DND-41 (cell line): ENCODE results near the gene ELN.

Experiments
- EZH2 ChIP-seq: IDR thresholded peaks from 3 replicates; pipeline ENCODE4 v1.6.1; 2012; ENCODE audit warnings: borderline replicate concordance, low read depth, mild to moderate bottlenecking, moderate library complexity, low read length, inconsistent platforms; ENCODE audit not compliant: severe bottlenecking
- TF ChIP-seq, protein P1 (sequence below): IDR thresholded peaks from 2 replicates; pipeline ENCODE4 v1.5.1; 2012; ENCODE audit warnings: borderline replicate concordance, low read length, moderate library complexity, mild to moderate bottlenecking; ENCODE audit not compliant: poor library complexity, severe bottlenecking; ENCODE audit errors: extremely low read depth

DNA sequence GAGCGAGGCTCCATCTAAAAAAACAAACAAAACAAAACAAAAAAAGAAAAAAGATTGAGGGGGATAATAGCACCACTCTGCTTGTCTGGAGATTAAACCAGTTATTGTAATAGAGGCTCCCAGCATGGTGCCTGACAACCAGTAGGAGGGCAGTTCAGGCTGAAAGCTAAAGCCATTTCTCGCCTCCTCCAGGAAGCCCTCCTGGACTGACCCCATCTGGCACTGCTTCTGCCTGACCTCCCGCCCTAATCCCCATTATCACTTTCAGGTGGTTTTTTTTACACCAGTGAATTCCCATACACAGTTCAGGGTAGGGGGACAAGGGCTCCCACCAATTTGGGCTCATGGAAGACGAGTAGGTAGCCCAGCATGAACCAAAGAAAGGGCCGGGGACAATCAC lies 8.8 kb upstream of the ELN start:
- TF ChIP-seq, protein P1, sequence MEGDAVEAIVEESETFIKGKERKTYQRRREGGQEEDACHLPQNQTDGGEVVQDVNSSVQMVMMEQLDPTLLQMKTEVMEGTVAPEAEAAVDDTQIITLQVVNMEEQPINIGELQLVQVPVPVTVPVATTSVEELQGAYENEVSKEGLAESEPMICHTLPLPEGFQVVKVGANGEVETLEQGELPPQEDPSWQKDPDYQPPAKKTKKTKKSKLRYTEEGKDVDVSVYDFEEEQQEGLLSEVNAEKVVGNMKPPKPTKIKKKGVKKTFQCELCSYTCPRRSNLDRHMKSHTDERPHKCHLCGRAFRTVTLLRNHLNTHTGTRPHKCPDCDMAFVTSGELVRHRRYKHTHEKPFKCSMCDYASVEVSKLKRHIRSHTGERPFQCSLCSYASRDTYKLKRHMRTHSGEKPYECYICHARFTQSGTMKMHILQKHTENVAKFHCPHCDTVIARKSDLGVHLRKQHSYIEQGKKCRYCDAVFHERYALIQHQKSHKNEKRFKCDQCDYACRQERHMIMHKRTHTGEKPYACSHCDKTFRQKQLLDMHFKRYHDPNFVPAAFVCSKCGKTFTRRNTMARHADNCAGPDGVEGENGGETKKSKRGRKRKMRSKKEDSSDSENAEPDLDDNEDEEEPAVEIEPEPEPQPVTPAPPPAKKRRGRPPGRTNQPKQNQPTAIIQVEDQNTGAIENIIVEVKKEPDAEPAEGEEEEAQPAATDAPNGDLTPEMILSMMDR, result no peak
- no peak for TF ChIP-seq EZH2
